ENCODE results near the gene SRSF9. TPM values are rescaled to one million over a fixed set of nuclear protein-coding genes. Genes with fewer than 3 reads are reported as not detected.
A peak's percentile ranks its signal among the peaks of the same experiment; 100 is the strongest.

SRSF9 gene
- polyA plus RNA-seq, 6 donors from 2014 or later = 208 to 293 (median 218) TPM

DNA sequence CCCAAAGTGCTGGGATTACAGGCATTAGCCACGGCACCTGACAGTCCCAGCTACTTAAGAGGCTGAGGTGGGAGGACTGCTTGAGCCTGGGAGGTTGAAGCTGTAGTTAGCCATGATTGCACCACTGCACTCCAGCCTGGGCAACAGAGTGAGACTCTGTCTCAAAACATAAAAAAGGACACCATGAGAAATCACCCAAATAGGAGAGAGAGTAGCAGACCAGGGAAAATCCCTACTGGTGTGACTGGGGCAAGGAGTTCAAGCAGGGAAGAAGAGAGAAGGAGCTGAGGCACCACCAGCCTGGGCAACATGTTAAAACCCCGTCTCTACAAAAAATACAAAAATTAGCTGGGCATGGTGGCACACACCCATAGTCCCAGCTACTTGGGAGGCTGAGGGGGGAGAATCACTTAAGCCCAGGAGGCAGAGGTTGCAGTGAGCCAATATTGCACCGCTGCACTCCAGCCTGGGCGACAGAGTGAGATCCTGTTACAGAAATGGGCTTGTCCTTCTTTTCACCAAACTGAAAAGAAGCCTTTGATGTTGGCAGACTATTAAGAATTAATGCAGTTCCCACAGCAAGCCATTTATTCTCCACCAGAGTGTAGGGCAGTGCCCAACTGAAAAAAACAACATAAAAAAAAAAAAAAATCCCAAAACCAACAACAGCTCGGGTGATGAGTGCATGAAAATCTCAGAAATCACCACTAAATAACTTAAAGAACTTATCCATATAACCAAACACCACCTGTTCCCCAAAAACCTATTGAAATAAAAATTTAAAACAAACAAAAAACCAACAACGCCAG lies 4.5 kb upstream of the SRSF9 start:
- H3K4me1 Mint-ChIP-seq = peaks cover 6 to 9% (median 7%) of the 10 kb centered on the region in 3 donors
- H3K27me3 Mint-ChIP-seq = no peaks in the 10 kb centered on the region
- ATAC-seq (ENCODE audit: low read depth in 2 of 2) (no peak), DNase-seq (no peak)
- no peaks in the 10 kb centered on the region for H3K36me3 Mint-ChIP-seq
- no peaks in the 10 kb centered on the region for H3K9me3 Mint-ChIP-seq
- H3K4me3 Mint-ChIP-seq = no peak overlapping the region
- H3K27ac Mint-ChIP-seq = peak overlapping the region in 1 of 6 donors; percentile 60

DNA sequence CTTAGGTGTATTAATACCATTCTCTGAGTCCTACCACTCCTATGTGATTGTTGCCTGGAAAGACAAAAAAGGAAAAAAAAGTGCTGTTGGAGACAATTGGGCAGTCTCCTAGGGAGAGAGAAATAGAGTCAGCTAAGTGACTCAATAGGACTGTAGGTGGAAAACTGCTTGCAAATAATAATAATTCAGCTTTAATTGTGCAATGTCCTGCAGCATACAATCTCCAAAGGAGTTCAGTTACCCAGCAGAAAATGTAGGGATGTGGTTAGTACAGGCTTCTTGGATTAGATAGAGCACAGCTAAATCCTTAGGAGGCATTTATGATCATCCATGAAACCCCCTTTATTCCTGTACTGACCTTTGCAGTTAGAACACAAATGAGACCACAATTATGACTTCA lies 3.0 kb upstream of the SRSF9 start:
- Mint-ChIP-seq H3K36me3 (peaks cover 0 to 2% of the 10 kb centered on the region in 2 donors), H3K4me3 (peak overlapping the region in 1 of 8 donors; percentile 63), H3K9me3 (no peaks in the 10 kb centered on the region), H3K27ac (no peak overlapping the region), H3K27me3 (no peaks in the 10 kb centered on the region), H3K4me1 (peaks cover 13 to 21% (median 17%) of the 10 kb centered on the region in 3 donors)
- no peak for ATAC-seq (ENCODE audit: low read depth in 2 of 2)
- no peak for DNase-seq

DNA sequence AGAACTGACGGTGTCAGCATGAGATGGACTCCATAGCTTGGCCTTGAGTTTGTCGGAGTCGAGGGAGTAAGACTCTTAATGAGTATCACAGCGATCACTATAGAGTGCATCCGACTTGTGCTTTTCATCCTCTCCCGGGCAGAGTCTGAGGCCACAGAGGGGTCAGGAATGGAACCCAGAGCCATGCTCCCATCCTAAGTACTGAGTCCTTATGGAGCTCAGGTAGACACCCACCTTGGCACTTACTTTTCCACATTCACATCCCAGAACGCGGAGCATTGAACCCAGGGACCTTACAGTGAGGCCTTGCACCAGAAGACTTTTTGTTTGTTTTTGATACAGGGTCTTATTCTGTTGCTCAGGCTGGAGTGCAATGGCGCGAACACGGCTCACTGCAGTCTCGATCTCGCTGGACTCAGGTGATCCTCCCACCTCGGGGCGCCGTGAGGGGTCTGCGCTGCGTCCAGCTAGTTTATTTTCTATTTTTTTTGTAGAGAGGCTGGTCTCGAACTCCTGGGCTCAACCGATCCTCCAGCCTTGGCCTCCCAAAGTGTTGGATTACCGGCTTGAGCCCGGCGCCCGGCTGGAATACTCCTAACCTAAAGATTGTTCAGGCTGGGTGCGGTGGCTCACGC lies 719 bp upstream of the SRSF9 start:
- peaks cover 0 to 4% of the 10 kb centered on the region in 2 donors for H3K36me3 Mint-ChIP-seq
- peak overlapping the region in 3 of 6 donors; percentile 84 to 91 (median 88) for H3K27ac Mint-ChIP-seq
- ATAC-seq (ENCODE audit: low read depth in 2 of 2) = no peak
- peak overlapping the region; percentile 85 to 94 (median 90) for H3K4me3 Mint-ChIP-seq
- peaks cover 26 to 41% (median 40%) of the 10 kb centered on the region in 3 donors for H3K4me1 Mint-ChIP-seq
- H3K9me3 Mint-ChIP-seq = no peaks in the 10 kb centered on the region
- DNase-seq = no peak
- H3K27me3 Mint-ChIP-seq = no peaks in the 10 kb centered on the region

DNA sequence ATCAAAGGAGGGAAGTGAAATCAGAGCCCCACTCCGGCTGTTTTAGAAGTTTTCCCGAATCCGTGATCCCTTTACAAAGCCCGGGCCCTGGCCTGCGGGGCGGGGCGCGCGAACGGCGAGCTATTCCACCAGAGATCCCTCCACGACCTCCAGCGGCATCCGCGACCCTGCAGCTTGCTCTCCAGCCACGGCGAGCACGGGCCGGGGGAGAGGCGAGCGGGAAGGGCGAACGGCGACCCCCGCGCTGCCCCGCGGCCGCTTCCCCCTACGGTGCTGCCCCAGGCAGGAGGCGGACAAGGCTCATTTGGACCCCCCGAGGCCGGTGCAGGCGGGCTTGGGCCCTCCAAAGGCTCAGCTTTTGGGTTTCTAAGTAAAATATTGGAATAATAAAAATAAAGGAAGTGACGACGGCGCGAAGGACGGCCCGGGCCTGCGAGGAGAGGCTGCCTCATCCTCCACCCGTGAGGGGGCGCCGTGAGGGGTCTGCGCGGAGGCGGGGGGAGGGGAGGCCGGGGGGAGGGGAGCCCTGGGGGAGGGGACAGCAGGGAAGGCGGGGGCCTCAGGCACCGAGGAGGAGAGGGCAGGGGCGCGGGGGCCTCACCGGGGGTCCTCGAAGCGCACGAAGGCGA lies 613 bp downstream of the SRSF9 start:
- H3K9me3 Mint-ChIP-seq = no peaks in the 10 kb centered on the region
- peak overlapping the region; percentile 85 to 94 (median 90) for H3K4me3 Mint-ChIP-seq
- no peaks in the 10 kb centered on the region for H3K27me3 Mint-ChIP-seq
- ATAC-seq (ENCODE audit: low read depth in 2 of 2) (peak; percentile 58 to 61), DNase-seq (peak; percentile 57)
- peak overlapping the region; percentile 88 to 96 (median 92) for H3K27ac Mint-ChIP-seq
- peaks cover 0 to 4% of the 10 kb centered on the region in 2 donors for H3K36me3 Mint-ChIP-seq
- H3K4me1 Mint-ChIP-seq = peaks cover 28 to 44% (median 43%) of the 10 kb centered on the region in 3 donors

DNA sequence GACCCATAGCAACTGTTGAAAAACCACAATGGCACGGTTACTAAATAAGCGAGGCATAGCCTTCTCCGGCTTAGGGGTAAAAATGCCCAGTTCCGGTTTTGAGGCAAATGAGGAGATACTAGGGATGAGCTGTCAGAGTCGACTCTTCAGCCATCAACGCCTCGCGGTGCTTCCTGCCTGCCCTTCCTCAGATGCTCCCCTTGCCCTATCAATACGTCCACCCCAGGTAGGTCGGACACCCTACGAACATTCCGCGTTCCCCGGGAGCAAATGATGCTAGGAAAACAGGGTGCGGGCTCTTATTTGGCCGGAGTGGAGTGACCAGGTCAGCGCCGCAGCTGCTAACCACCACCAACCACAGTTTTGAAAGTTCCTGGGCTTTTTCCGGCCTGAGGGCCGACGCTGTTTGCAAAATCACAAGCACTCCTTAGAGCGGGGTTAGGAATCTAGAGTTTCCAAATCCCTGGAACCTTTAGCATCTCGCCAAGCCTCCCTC lies 1.2 kb downstream of the SRSF9 start:
- ATAC-seq (ENCODE audit: low read depth in 2 of 2) (no peak), DNase-seq (no peak)
- Mint-ChIP-seq H3K27me3 (no peaks in the 10 kb centered on the region), H3K36me3 (peaks cover 0 to 4% of the 10 kb centered on the region in 2 donors), H3K27ac (peak overlapping the region; percentile 88 to 96 (median 90)), H3K4me1 (peaks cover 28 to 44% (median 43%) of the 10 kb centered on the region in 3 donors), H3K9me3 (no peaks in the 10 kb centered on the region), H3K4me3 (peak overlapping the region; percentile 85 to 94 (median 90))

DNA sequence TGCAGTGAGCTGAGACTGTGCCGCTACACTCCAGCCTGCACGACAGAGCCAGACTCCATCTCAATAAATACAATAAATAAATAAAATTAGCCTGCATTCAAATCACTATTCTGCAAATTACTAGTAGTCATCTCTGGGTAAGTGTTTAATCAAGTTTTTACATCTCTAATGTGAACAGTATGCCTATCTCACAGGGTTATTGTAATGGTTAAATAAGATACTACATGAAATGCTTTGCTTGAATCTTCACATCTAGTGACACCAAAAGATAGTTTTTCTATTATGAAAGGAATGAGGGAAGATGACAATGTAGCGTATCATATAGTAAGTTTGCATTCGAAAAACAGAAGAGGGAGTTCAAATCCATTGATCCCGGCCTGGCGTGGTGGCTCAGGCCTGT lies 2.1 kb downstream of the SRSF9 start:
- no peak for ATAC-seq (ENCODE audit: low read depth in 2 of 2)
- H3K27me3 Mint-ChIP-seq = no peaks in the 10 kb centered on the region
- no peak for DNase-seq
- peaks cover 28 to 44% (median 43%) of the 10 kb centered on the region in 3 donors for H3K4me1 Mint-ChIP-seq
- H3K36me3 Mint-ChIP-seq = peaks cover 0 to 4% of the 10 kb centered on the region in 2 donors
- no peaks in the 10 kb centered on the region for H3K9me3 Mint-ChIP-seq
- peak overlapping the region in 5 of 6 donors; percentile 18 to 88 (median 84) for H3K27ac Mint-ChIP-seq
- H3K4me3 Mint-ChIP-seq = peak overlapping the region; percentile 22 to 94 (median 86)

DNA sequence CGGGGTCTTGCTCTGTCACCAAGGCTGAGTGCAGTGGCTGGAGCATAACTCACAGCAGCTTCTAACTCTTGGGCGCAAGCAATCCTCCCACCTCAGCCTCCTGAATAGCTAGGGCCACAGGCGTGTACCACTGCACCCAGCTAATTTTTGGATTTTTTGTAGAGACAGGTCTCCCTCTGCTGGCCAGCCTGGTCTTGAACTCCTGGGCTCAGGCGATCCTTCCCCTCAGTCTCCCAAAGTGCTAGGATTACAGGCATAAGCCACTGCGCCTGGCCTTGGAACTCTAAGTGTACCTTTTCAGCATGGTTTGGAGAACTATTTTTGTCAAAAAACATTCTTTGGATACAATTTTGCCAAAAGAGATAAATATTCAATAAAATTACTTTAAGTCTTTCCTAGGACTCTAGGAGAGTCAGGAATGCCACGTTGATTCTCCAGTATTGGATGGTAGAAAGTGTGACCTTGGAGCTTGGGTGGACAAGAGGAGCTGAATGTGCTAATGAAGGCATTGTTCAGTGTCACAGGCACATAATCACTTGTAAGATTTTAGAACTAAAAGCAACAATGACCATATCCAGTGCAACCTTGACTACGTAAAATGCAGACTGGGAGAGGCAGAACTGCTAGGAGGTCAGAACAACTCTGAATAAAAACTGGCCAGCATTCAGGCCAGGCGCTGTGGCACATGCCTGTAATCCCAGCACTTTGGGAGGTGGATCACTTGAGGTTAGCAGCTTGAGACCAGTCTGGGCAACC lies 2.8 kb downstream of the SRSF9 start:
- peak overlapping the region in 6 of 8 donors; percentile 8 to 85 (median 56) for H3K4me3 Mint-ChIP-seq
- no peak for ATAC-seq (ENCODE audit: low read depth in 2 of 2)

DNA sequence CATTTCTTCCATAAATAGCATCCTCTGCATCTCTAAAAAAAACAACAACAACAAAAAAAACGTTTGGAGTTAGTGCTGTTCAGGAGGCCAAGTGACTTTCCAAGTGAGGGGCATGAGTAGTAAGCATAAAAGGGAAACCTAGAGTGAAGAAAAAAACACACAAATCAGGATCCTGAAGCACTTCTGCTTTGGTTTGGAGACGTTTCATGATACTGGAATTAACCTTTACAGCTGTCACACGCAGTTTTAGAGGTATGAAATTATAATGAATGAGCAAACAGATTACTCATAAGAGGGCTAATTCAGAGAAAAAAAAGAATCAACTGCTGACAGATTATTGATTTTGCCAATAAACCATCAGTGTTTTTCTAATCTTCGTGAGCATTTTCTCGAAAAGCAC lies 3.8 kb downstream of the SRSF9 start:
- peak overlapping the region in 4 of 6 donors; percentile 32 to 84 (median 61) for H3K27ac Mint-ChIP-seq
- H3K4me3 Mint-ChIP-seq = peak overlapping the region in 2 of 8 donors; percentile 40 to 85
- peaks cover 28 to 44% (median 43%) of the 10 kb centered on the region in 3 donors for H3K4me1 Mint-ChIP-seq
- no peak for ATAC-seq (ENCODE audit: low read depth in 2 of 2)
- peaks cover 0 to 4% of the 10 kb centered on the region in 2 donors for H3K36me3 Mint-ChIP-seq
- H3K27me3 Mint-ChIP-seq = no peaks in the 10 kb centered on the region
- H3K9me3 Mint-ChIP-seq = no peaks in the 10 kb centered on the region
- no peak for DNase-seq

More for the DNA sequence above, 2.8 kb downstream of the SRSF9 start:
- no peak overlapping the region for H3K27ac Mint-ChIP-seq
- H3K36me3 Mint-ChIP-seq = peaks cover 0 to 4% of the 10 kb centered on the region in 2 donors
- H3K9me3 Mint-ChIP-seq = no peaks in the 10 kb centered on the region
- peaks cover 28 to 44% (median 43%) of the 10 kb centered on the region in 3 donors for H3K4me1 Mint-ChIP-seq
- DNase-seq = peak; percentile 25
- no peaks in the 10 kb centered on the region for H3K27me3 Mint-ChIP-seq

DNA sequence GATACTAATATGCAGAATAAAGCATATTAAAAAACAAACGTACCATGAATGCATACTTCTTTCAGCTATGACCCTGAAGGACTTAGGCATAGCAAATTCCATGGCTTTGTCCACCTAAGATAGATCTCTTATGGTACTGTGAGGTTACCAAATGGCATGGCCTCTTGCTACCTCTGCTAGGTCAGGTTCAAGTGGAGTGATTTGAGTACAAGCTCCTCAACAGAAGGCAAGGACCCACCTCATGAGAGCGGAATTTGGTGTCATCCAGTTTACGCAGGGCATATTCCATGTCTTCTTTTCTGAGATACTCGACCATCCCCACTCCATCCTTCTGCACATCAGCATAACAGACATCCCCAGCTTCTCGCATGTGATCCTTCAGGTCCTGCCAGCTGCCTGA lies 5.8 kb downstream of the SRSF9 start:
- H3K4me3 Mint-ChIP-seq = peak overlapping the region in 1 of 8 donors; percentile 15
- H3K27ac Mint-ChIP-seq = peak overlapping the region in 4 of 6 donors; percentile 24 to 61 (median 36)
- H3K27me3 Mint-ChIP-seq = no peaks in the 10 kb centered on the region
- H3K36me3 Mint-ChIP-seq = peaks cover 0 to 9% of the 10 kb centered on the region in 2 donors
- DNase-seq (no peak), ATAC-seq (ENCODE audit: low read depth in 2 of 2) (no peak)
- peaks cover 21 to 38% (median 34%) of the 10 kb centered on the region in 3 donors for H3K4me1 Mint-ChIP-seq
- no peaks in the 10 kb centered on the region for H3K9me3 Mint-ChIP-seq

DNA sequence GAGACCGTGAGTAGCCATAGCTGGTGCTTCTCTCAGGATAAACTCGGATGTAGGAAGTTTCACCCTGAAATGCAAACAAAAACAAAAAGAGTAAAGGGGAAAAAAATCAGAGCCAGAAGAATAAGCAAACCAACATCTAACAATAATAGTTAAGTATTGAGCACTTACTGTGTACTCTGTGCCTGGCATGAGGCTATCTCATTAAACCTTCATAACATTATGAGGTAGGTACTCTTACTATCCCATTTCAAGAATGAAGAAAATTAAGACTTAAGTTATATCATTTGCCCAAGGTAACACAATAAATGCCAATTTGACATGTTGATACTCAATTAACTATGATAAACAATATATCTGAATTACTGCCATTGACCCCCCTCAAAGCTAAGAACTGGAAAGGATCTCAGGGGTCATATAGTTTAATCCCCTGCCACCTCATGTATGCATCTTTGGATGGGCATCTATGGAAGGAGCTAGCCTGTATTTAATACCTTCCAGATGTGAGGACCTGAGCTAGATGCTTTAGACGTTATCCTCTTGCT lies 7.4 kb downstream of the SRSF9 start:
- Mint-ChIP-seq H3K4me3 (peak overlapping the region in 1 of 8 donors; percentile 27), H3K27me3 (no peaks in the 10 kb centered on the region), H3K36me3 (peaks cover under 1 to 5% of the 10 kb centered on the region in 2 donors), H3K9me3 (no peaks in the 10 kb centered on the region), H3K4me1 (peaks cover 13 to 24% (median 19%) of the 10 kb centered on the region in 3 donors), H3K27ac (peak overlapping the region in 1 of 6 donors; percentile 31)
- no peak for DNase-seq
- ATAC-seq (ENCODE audit: low read depth in 2 of 2) = no peak

DNA sequence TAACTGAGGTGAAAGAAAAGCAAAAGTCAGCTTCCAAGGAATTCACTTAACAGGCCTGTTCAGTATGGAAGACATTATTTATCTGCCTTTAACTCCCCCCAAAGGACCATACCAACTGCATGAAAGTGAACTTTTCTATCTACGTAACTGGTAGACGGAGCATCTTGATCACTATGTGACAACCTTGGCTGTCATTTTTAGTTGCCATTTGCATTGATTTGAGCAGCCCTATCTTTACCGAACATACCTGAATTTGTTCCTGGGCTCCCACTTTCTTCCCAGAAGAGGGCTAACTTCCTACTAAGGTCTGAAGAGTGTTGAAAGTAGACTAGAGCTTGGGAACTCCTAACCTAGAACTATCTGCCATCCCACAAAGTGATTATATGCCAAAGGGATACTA lies 9.4 kb downstream of the SRSF9 start:
- Mint-ChIP-seq H3K27ac (peak overlapping the region in 1 of 6 donors; percentile 25), H3K27me3 (no peaks in the 10 kb centered on the region), H3K4me3 (no peak overlapping the region), H3K4me1 (peaks cover 10 to 17% (median 12%) of the 10 kb centered on the region in 3 donors), H3K36me3 (peaks cover 5 to 11% of the 10 kb centered on the region in 2 donors), H3K9me3 (no peaks in the 10 kb centered on the region)
- ATAC-seq (ENCODE audit: low read depth in 2 of 2) (no peak), DNase-seq (no peak)

DNA sequence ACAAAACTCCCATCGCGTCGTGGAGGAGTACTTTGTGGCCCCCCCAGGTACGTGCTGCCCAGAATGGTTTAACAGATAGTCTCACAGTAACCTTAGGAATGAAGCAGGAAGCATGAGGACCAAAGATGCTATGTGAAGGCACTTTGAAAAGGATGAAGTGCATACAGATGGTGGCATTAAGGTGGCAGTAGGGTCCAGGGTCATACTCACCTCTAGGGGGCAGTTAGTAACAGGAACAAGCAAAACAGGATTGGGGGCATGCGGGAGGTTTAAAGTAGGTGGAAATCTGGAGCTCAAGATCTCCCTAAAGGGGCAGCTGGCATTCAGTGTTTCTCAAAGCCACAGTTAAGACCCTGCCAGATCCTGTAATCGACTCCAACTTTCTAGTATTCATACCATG lies 12.4 kb downstream of the SRSF9 start:
- H3K36me3 Mint-ChIP-seq = peaks cover 5 to 11% of the 10 kb centered on the region in 2 donors
- no peak for ATAC-seq (ENCODE audit: low read depth in 2 of 2)
- DNase-seq = no peak
- peaks cover 10 to 23% (median 14%) of the 10 kb centered on the region in 3 donors for H3K4me1 Mint-ChIP-seq
- H3K9me3 Mint-ChIP-seq = no peaks in the 10 kb centered on the region
- H3K27ac Mint-ChIP-seq = peak overlapping the region in 3 of 6 donors; percentile 39 to 86 (median 78)
- H3K4me3 Mint-ChIP-seq = no peak overlapping the region
- no peaks in the 10 kb centered on the region for H3K27me3 Mint-ChIP-seq

Measured in naive B cell (primary cell).